ENCODE measurements around the gene FBXL15. TPM values are rescaled to one million over a fixed set of nuclear protein-coding genes. Genes with fewer than 3 reads are reported as not detected.
A peak's percentile ranks its signal among the peaks of the same experiment; 100 is the strongest.

FBXL15 gene
- total and polyA plus RNA-seq, 9 of the 15 experiments (the other 6 are each of a cell fraction or from before 2014, with no cell fraction given), result 0.08 to 25.9 (median 3.5) TPM

DNA sequence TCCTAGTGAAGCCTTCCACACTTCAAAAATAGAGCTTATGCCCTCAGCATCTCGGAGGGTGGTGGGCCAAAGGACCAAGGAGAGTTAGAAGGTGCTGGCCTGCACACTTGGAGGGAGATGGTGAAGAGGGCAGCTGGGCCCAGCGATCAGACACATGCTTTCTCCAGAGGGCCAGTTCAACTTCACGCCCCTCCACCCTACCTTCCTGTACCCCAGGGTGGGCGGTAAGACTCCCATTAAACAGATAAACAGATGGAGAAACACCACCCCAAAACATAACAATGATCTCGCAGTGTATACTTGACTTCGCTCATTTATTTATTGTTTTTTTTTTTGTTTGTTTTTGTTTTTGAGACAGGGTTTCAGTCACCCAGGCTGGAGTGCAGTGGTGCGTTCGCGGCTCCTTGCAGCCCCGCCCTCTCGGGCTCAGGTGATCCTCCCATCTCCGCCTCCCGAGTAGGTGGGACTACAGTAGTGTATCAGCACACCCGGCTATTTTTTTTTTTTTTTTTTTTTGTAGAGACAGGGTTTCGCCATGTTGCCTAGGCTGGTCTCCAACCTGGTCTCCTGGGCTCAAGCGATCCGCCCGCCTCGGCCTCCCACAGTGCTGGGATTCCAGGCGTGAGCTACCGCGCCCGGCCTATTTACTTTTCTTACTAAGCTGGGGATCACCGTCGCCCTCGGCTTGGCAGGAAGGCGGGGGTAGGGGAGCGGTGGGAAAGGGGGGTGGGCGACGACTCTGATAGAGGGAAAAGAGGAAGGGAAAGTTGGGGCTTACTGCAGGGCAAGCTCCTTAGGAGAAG lies 28.9 kb downstream of the FBXL15 start:
- intact Hi-C loops (cut with micrococcal nuclease) (no loop called here), in situ Hi-C loops (cut with MboI) (loop anchor here (25.0 kb wide), 1 partner anchor 612 kb away; the partner anchor contains the start of gene KCNIP2)
- TSS peak; percentile 72 for BruUV-seq (replicated peaks)
- ChIA-PET CTCF (ENCODE audit: low intra/inter-chr PET ratio) (no interaction called here), POLR2A (interaction anchor here (0.6 to 2.5 kb wide), 11 partner anchors 8 to 1653 kb away, joined by 3 to 14 read pairs (median 4); partner anchors contain the start of genes CUEDC2 and FBXL15)
- ATAC-seq, result peak; percentile 85
- H3K9me1 ChIP-seq (ENCODE audit: control insufficient read depth, insufficient read depth, low read length), result no peaks in the 10 kb centered on the region
- peak overlapping the region; percentile 92 for H2AFZ ChIP-seq (ENCODE audit: low read depth, low read length)
- peak; percentile 40 to 90 (median 53) for DNase-seq (ENCODE audit: extremely low read depth in 1 of 4, low spot score in 3 of 4)
- H3K36me3 ChIP-seq (ENCODE audit: control insufficient read depth, insufficient read depth, low read length), result peaks cover 26% of the 10 kb centered on the region; the same call in 2 of the 3 replicates
- H4K20me1 ChIP-seq (replicated peaks; ENCODE audit: control insufficient read depth, insufficient read depth, low read length), result no peaks in the 10 kb centered on the region
- H3K4me2 ChIP-seq (ENCODE audit: insufficient read depth, low read length), result peak overlapping the region; percentile 94
- H3K27ac ChIP-seq (ENCODE audit: extremely low read depth, low read depth, low read length), result peak overlapping the region; percentile 95
- peak; percentile 82 for FAIRE-seq
- peaks cover 23 to 38% of the 10 kb centered on the region in 2 experiments for H3K4me1 ChIP-seq (replicated peaks in 1 of 2; ENCODE audit: control insufficient read depth in 2 of 2, insufficient read depth in 2 of 2, low read length in 2 of 2)
- peak overlapping the region; percentile 80 for H3K4me3 ChIP-seq
- H3K9ac ChIP-seq (ENCODE audit: insufficient read depth in 1 of 2, low read depth in 2 of 2, low read length in 2 of 2), result peak overlapping the region; percentile 90 to 94
- no peaks in the 10 kb centered on the region for H3K27me3 ChIP-seq (ENCODE audit: control insufficient read depth in 2 of 2, insufficient read depth in 2 of 2, low read length in 2 of 2)
- peaks cover 43% of the 10 kb centered on the region for H3K79me2 ChIP-seq (ENCODE audit: control insufficient read depth, insufficient read depth, low read length)
- 11% methylated on average over 16 of the region's 30 CpGs for WGBS (ENCODE audit: insufficient coverage, low coverage, missing lambda C conversion rate)
- no peaks in the 10 kb centered on the region for H3K9me3 ChIP-seq (replicated peaks; ENCODE audit: control insufficient read depth, insufficient read depth, low read depth, low read length)
- TF ChIP-seq CREB3L1 (IDR thresholded peaks at IDR 0.05; ENCODE audit: borderline replicate concordance, low read depth) (no peak), MXI1 (IDR thresholded peaks at IDR 0.05; ENCODE audit: low read depth, low read length) (no peak), SIX5 (IDR thresholded peaks at IDR 0.05; ENCODE audit: borderline replicate concordance in 1 of 2, insufficient read depth in 1 of 2, low read depth in 1 of 2, low read length in 2 of 2) (no peak), HES1 (IDR thresholded peaks at IDR 0.05; ENCODE audit: low read depth) (no peak), ZBTB17 (CRISPR knock-in tag; IDR thresholded peaks at IDR 0.05) (0 out of 2 replicates have a peak, but pooled peaks have one; percentile 38), ELF1 (tag; IDR thresholded peaks at IDR 0.05) (no peak), REST (IDR thresholded peaks at IDR 0.05; ENCODE audit: borderline replicate concordance) (no peak), REST (CRISPR knock-in tag; IDR thresholded peaks at IDR 0.05; ENCODE audit: low read depth) (no peak), SREBF1 (IDR thresholded peaks at IDR 0.05; ENCODE audit: borderline replicate concordance, low read depth, low read length) (peak; percentile 75; the same call in 1 of the 2 replicates), SPI1 (IDR thresholded peaks at IDR 0.05; ENCODE audit: borderline replicate concordance, low read depth, low read length) (0 out of 2 replicates have a peak, but pooled peaks have one; percentile 34)
